ENCODE results near the gene UTS2B.

- TF ChIP-seq CTCF (IDR thresholded peaks at IDR 0.05) (no peak), POLR2A (IDR thresholded peaks at IDR 0.05) (no peak)
These were observed 26.7 kb downstream of the UTS2B start for GRCh38 chr3:191303596-191303995.
